Fibroblast of lung (primary cell): ENCODE measurements around the gene CLPTM1L. TPM values are rescaled to one million over a fixed set of nuclear protein-coding genes. Genes with fewer than 3 reads are reported as not detected.
A peak's percentile ranks its signal among the peaks of the same experiment; 100 is the strongest.
"Not testable (repeated sequence)": the region's sequence is repeated elsewhere in the genome, so short reads cannot be mapped to it uniquely, and the experiment has no call there.

Experiments
- DNase-seq, 2 donors: peaks; one replicate each; pipeline versions ENCODE4 v3.0.0 to v3.0.0-alpha.2; 2010; ENCODE audit warnings: low read depth in 2 of 2
- H2AFZ ChIP-seq: 2 replicates; pipeline ENCODE4 v1.5.1; 2012; ENCODE audit warnings: low read length, control low read depth, inconsistent platforms
- H3K27ac ChIP-seq: 2 replicates; pipeline ENCODE4 v1.5.1; 2011; ENCODE audit warnings: low read length, control low read depth; ENCODE audit not compliant: insufficient read depth
- H3K27me3 ChIP-seq: 2 replicates; pipeline ENCODE4 v1.5.1; 2011; ENCODE audit warnings: mild to moderate bottlenecking, low read length; ENCODE audit not compliant: control insufficient read depth, insufficient read depth
- H3K36me3 ChIP-seq: 2 replicates; pipeline ENCODE4 v1.5.1; 2011; ENCODE audit warnings: low read length; ENCODE audit not compliant: control insufficient read depth, insufficient read depth
- H3K4me1 ChIP-seq: 2 replicates; pipeline ENCODE4 v1.5.1; 2011; ENCODE audit warnings: low read length; ENCODE audit not compliant: control insufficient read depth, insufficient read depth; ENCODE audit errors: extremely low read depth
- H3K4me2 ChIP-seq: 2 replicates; pipeline ENCODE4 v1.5.1; 2011; ENCODE audit warnings: low read length, control low read depth; ENCODE audit not compliant: insufficient read depth; ENCODE audit errors: extremely low read depth
- H3K4me3 ChIP-seq, 4 experiments: fragments of 200-600 bp in 1 of 4; sonication (generic) in 1 of 4; replicated peaks in 1 of 4; 2 replicates each; pipeline ENCODE4 v1.5.1; 2011 to 2016; ENCODE audit warnings: low read length in 4 of 4, low read depth in 3 of 4, mild to moderate bottlenecking in 3 of 4, control low read depth in 2 of 4, inconsistent platforms in 1 of 4, mixed read lengths in 1 of 4; ENCODE audit not compliant: insufficient read depth in 1 of 4; ENCODE audit errors: control extremely low read depth in 1 of 4
- H3K79me2 ChIP-seq: 2 replicates; pipeline ENCODE4 v1.5.1; 2012; ENCODE audit warnings: mild to moderate bottlenecking, low read length, inconsistent platforms; ENCODE audit not compliant: control insufficient read depth, insufficient read depth
- H3K9ac ChIP-seq: 2 replicates; pipeline ENCODE4 v1.5.1; 2011; ENCODE audit warnings: mild to moderate bottlenecking, low read length, control low read depth; ENCODE audit not compliant: insufficient read depth
- H3K9me3 ChIP-seq: 2 replicates; pipeline ENCODE4 v1.5.1; 2012; ENCODE audit warnings: low read depth, low read length; ENCODE audit not compliant: control insufficient read depth, insufficient read depth
- H4K20me1 ChIP-seq: 2 replicates; pipeline ENCODE4 v1.5.1; 2011; ENCODE audit warnings: low read length; ENCODE audit not compliant: control insufficient read depth, insufficient read depth; ENCODE audit errors: extremely low read depth
- EZH2 ChIP-seq: IDR thresholded peaks from 2 replicates; pipeline ENCODE4 v1.5.1; 2012; ENCODE audit warnings: low read length, control low read depth, mild to moderate bottlenecking; ENCODE audit errors: missing control alignments
- polyA plus RNA-seq, 2 donors: library from polyadenylated mRNA; depleted of rRNA in 1 of 2; stranded (reverse) in 1 of 2; unstranded in 1 of 2; fragments of >200 nt; gene quantifications; 2 replicates each; pipeline ENCODE4 v1.2.1, GENCODE V29; 2011 to 2012; ENCODE audit warnings: missing spikeins in 1 of 2
- total RNA-seq: library from RNA; depleted of rRNA; stranded (reverse); fragments of >200 nt; gene quantifications from 2 replicates; pipeline ENCODE4 v1.2.1, GENCODE V29; 2014
- TF ChIP-seq, protein P1 (sequence below), 2 donors: IDR thresholded peaks in 1 of 2; conservative IDR thresholded peaks in 1 of 2; 1 replicate in 1 of 2; 2 replicates in 1 of 2; pipeline ENCODE4 v1.5.1; 2011 to 2012; ENCODE audit warnings: low read length in 2 of 2, control low read depth in 1 of 2, inconsistent platforms in 1 of 2, low read depth in 1 of 2, mild to moderate bottlenecking in 1 of 2

Gene CLPTM1L
- total and polyA plus RNA-seq, 2 donors (not counting 1 experiment from before 2014, with no cell fraction given), result 89.3 to 215 TPM

- Histone ChIP-seq H3K27me3 (peaks cover 8% of the 10 kb centered on the region), H3K27ac (no peak overlapping the region), H3K9me3 (no peaks in the 10 kb centered on the region), H3K9ac (no peak overlapping the region), H4K20me1 (no peaks in the 10 kb centered on the region), H2AFZ (no peak overlapping the region), H3K4me2 (no peak overlapping the region), H3K36me3 (no peaks in the 10 kb centered on the region), H3K4me3 (no peak overlapping the region), H3K4me1 (no peaks in the 10 kb centered on the region), H3K79me2 (no peaks in the 10 kb centered on the region)
- DNase-seq, result peak in 1 of 2 donors; percentile 6
- TF ChIP-seq, protein P1, sequence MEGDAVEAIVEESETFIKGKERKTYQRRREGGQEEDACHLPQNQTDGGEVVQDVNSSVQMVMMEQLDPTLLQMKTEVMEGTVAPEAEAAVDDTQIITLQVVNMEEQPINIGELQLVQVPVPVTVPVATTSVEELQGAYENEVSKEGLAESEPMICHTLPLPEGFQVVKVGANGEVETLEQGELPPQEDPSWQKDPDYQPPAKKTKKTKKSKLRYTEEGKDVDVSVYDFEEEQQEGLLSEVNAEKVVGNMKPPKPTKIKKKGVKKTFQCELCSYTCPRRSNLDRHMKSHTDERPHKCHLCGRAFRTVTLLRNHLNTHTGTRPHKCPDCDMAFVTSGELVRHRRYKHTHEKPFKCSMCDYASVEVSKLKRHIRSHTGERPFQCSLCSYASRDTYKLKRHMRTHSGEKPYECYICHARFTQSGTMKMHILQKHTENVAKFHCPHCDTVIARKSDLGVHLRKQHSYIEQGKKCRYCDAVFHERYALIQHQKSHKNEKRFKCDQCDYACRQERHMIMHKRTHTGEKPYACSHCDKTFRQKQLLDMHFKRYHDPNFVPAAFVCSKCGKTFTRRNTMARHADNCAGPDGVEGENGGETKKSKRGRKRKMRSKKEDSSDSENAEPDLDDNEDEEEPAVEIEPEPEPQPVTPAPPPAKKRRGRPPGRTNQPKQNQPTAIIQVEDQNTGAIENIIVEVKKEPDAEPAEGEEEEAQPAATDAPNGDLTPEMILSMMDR (conservative IDR thresholded peaks at IDR 0.05 in 1 of 2, IDR thresholded peaks at IDR 0.05 in 1 of 2; ENCODE audit: low read depth in 1 of 2, low read length in 2 of 2), result no peak
- TF ChIP-seq EZH2, result no peak
These were observed 29.8 kb upstream of the CLPTM1L start for GRCh38 chr5:1374679-1375055.

DNA sequence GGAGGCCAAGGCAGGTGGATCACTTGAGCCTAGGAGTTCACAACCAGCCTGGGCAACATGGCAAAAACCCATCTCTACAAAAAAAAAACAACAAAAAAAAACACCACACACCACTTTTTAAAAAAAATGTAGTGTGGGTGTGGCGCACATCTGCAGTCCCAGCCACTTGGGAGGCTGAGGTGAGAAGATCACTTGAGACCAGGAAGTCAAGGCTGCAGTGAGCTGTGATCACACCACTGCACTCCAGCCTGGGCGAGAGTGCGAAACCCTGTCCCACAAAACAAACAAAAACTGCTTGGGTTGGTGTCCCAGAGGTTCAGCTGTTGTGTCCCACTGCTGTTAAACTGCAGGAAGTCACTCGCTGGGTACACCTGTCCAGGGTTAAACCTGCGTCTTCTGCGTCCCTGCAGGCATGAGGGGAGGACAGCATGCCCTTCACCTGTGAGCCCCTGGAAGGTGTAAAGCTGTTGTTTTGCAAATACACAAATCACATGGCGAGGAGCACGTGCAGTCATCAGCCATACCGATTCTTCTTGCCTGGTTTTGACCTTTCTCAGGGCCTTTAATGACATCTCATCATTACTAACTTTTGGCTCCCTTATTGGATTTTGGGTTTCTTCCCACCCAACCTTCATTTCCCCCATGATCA, 29.3 kb upstream of the CLPTM1L start:
- Histone ChIP-seq H3K4me2 (no peak overlapping the region), H3K79me2 (no peaks in the 10 kb centered on the region), H2AFZ (no peak overlapping the region), H4K20me1 (no peaks in the 10 kb centered on the region), H3K9ac (no peak overlapping the region), H3K36me3 (no peaks in the 10 kb centered on the region), H3K27ac (no peak overlapping the region), H3K4me1 (no peaks in the 10 kb centered on the region), H3K4me3 (no peak overlapping the region), H3K9me3 (no peaks in the 10 kb centered on the region), H3K27me3 (peaks cover 11% of the 10 kb centered on the region)
- TF ChIP-seq EZH2, result no peak
- TF ChIP-seq, protein P1 (conservative IDR thresholded peaks at IDR 0.05 in 1 of 2, IDR thresholded peaks at IDR 0.05 in 1 of 2; ENCODE audit: low read depth in 1 of 2, low read length in 2 of 2), result no peak
- no peak for DNase-seq

- H3K27ac ChIP-seq, H3K4me1 ChIP-seq, H4K20me1 ChIP-seq, H3K4me2 ChIP-seq, H3K4me3 ChIP-seq, H2AFZ ChIP-seq, DNase-seq, H3K36me3 ChIP-seq, H3K9me3 ChIP-seq, H3K9ac ChIP-seq, H3K79me2 ChIP-seq: not testable (repeated sequence)
- H3K27me3 ChIP-seq, result peaks cover 11% of the 10 kb centered on the region
These were observed 27.1 kb upstream of the CLPTM1L start for GRCh38 chr5:1371972-1372342.
